Measurements from ENCODE around the gene KIF2C. TPM values are rescaled to one million over a fixed set of nuclear protein-coding genes. Genes with fewer than 3 reads are reported as not detected.

Gene KIF2C
- total RNA-seq, 1 donor from 2014 or later, result 88.7 TPM

DNA sequence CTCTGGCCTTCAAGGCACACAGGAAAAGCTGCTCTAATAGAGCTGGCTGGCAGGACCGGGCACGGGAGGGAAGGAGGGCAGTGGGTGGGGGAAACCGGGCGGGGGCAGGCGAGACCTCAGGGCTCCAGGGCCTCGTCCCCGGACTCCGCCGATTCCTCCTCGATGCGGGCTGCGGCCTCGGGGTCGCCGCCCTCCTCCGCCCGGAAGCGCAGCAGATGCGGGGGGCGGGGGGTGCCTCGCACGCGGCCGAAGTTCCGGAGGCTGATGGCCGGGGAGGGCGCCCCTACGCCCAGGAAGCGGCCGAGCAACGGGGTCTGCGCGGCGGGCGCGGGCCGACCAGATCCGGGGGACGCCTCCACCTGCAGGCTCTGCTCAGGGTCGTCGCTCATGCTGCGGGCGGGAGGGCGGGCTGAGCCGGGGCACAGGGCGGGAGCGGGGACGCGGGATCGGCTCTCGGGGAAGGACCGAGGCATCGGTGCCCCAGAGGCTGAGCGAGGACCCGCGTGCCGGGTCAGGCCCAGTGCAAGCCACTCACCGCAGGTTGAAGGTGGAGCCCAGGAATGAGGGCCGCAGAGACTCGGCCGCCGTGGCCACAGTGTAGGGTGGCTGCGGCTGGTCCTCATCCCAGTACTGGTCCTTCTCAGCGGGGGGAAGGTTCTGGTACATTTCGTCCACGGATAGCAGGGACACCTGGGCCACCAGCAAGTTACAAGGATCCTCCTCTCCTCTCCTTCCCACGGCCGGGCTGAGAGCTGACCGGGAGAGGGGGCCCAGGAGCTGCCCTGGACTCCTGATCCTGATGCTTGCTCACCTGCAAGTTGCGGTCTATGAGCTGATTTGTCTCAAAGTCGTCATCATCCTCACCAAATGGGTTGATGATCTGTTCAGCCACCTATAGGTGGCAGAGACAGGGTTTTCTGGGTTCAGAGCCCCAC is 44.7 kb downstream of the KIF2C start:
- peaks cover 31% of the 10 kb centered on the region for H3K4me1 Mint-ChIP-seq
- peaks cover 17% of the 10 kb centered on the region for H3K36me3 Mint-ChIP-seq (ENCODE audit: low read depth)
- TF ChIP-seq CTCF (conservative IDR thresholded peaks at IDR 0.05), result no peak
- H3K9me3 Mint-ChIP-seq, result no peaks in the 10 kb centered on the region
- no peak for DNase-seq (ENCODE audit: low read depth, low spot score)
- H3K27me3 Mint-ChIP-seq (ENCODE audit: low read depth), result peaks cover 10% of the 10 kb centered on the region
- H3K27ac Mint-ChIP-seq (ENCODE audit: unreplicated experiment), result no peak overlapping the region
- peak overlapping the region; percentile 85 for H3K4me3 Mint-ChIP-seq

DNA sequence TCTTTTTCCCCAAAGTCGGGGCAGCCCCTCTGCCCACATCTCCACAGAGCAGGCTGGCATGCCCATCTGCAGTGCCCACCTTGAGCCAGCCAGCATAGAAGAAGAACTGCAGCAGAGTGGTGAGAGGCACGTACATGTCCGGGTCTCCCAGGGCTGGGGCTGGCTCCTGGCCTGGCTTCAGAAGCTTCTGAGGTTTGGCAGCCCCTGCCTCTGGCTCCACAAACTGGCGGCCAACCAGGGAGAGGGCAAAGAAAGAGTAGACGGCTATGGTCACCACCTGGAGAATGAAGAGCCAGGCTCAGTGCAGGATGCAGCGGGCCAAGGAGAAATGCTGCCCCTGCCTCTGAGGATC is 45.4 kb downstream of the KIF2C start:
- Mint-ChIP-seq H3K27me3 (ENCODE audit: low read depth) (peaks cover 10% of the 10 kb centered on the region), H3K9me3 (no peaks in the 10 kb centered on the region), H3K4me3 (peak overlapping the region; percentile 69), H3K4me1 (peaks cover 31% of the 10 kb centered on the region), H3K36me3 (ENCODE audit: low read depth) (peaks cover 15% of the 10 kb centered on the region), H3K27ac (ENCODE audit: unreplicated experiment) (no peak overlapping the region)
- TF ChIP-seq CTCF (conservative IDR thresholded peaks at IDR 0.05), result no peak
- DNase-seq (ENCODE audit: low read depth, low spot score), result no peak

GRCh38 chr1:44785501-44786137 is 46.0 kb downstream of the KIF2C start:
- H3K9me3 Mint-ChIP-seq, result no peaks in the 10 kb centered on the region
- H3K4me1 Mint-ChIP-seq, result peaks cover 31% of the 10 kb centered on the region
- no peak for TF ChIP-seq CTCF (conservative IDR thresholded peaks at IDR 0.05)
- H3K27ac Mint-ChIP-seq (ENCODE audit: unreplicated experiment), result peak overlapping the region; percentile 31
- H3K27me3 Mint-ChIP-seq (ENCODE audit: low read depth), result peaks cover 10% of the 10 kb centered on the region
- H3K4me3 Mint-ChIP-seq, result peak overlapping the region; percentile 69
- DNase-seq (ENCODE audit: low read depth, low spot score), result no peak
- peaks cover 10% of the 10 kb centered on the region for H3K36me3 Mint-ChIP-seq (ENCODE audit: low read depth)

GRCh38 chr1:44786138-44786840 is 46.7 kb downstream of the KIF2C start:
- no peaks in the 10 kb centered on the region for H3K9me3 Mint-ChIP-seq
- H3K4me1 Mint-ChIP-seq, result peaks cover 27% of the 10 kb centered on the region
- H3K4me3 Mint-ChIP-seq, result peak overlapping the region; percentile 69
- no peak overlapping the region for H3K27ac Mint-ChIP-seq (ENCODE audit: unreplicated experiment)
- H3K36me3 Mint-ChIP-seq (ENCODE audit: low read depth), result peaks cover 4% of the 10 kb centered on the region
- peaks cover 10% of the 10 kb centered on the region for H3K27me3 Mint-ChIP-seq (ENCODE audit: low read depth)
- TF ChIP-seq CTCF (conservative IDR thresholded peaks at IDR 0.05), result peak; percentile 99
- DNase-seq (ENCODE audit: low read depth, low spot score), result peak; percentile 73

GRCh38 chr1:44786841-44787426 is 47.3 kb downstream of the KIF2C start:
- Mint-ChIP-seq H3K36me3 (ENCODE audit: low read depth) (no peaks in the 10 kb centered on the region), H3K4me1 (peaks cover 26% of the 10 kb centered on the region), H3K9me3 (no peaks in the 10 kb centered on the region), H3K27ac (ENCODE audit: unreplicated experiment) (no peak overlapping the region), H3K4me3 (peak overlapping the region; percentile 55), H3K27me3 (ENCODE audit: low read depth) (peaks cover 10% of the 10 kb centered on the region)
- no peak for TF ChIP-seq CTCF (conservative IDR thresholded peaks at IDR 0.05)
- no peak for DNase-seq (ENCODE audit: low read depth, low spot score)

Measured in neural crest cell (in vitro differentiated cells).